Measurements from ENCODE around the gene DTWD1. TPM values are rescaled to one million over a fixed set of nuclear protein-coding genes. Genes with fewer than 3 reads are reported as not detected.
A peak's percentile ranks its signal among the peaks of the same experiment; 100 is the strongest.

DTWD1 gene
- total RNA-seq, 3 donors from 2014 or later (not counting 1 experiment from before 2014, with no cell fraction given) = 10.0 to 14.1 (median 12.3) TPM

- Histone ChIP-seq H3K27ac (ENCODE audit: low read length) (no peak overlapping the region), H3K4me1 (ENCODE audit: control insufficient read depth, insufficient read depth, low read length) (peaks cover 6% of the 10 kb centered on the region), H3K9me3 (ENCODE audit: control insufficient read depth, insufficient read depth, low read length) (peaks cover 2% of the 10 kb centered on the region), H3K36me3 (ENCODE audit: control insufficient read depth, insufficient read depth, low read length) (peaks cover 17% of the 10 kb centered on the region), H3K27me3 (ENCODE audit: control insufficient read depth, insufficient read depth, low read length) (no peaks in the 10 kb centered on the region), H3K4me3 (ENCODE audit: low read length) (no peak overlapping the region)
- H3K36me3 Mint-ChIP-seq = no peaks in the 10 kb centered on the region
- H3K27ac Mint-ChIP-seq = peak overlapping the region in 1 of 2 donors; percentile 34
- H3K9me3 Mint-ChIP-seq = peaks cover 0 to 4% of the 10 kb centered on the region in 2 donors
- ATAC-seq (no peak), DNase-seq (no peak)
- intact Hi-C loops (cut with micrococcal nuclease) = loop anchor here (5.0 to 10.0 kb wide), 4 partner anchors 467 to 749 kb away; partner anchors contain the start of genes COPS2, EID1 and SECISBP2L
- H3K4me1 Mint-ChIP-seq = peaks cover 29 to 33% of the 10 kb centered on the region in 2 donors
- no peaks in the 10 kb centered on the region for H3K27me3 Mint-ChIP-seq (ENCODE audit: low read depth in 2 of 2)
- no peak overlapping the region for H3K4me3 Mint-ChIP-seq
- TF ChIP-seq CTCF (IDR thresholded peaks at IDR 0.05) = no peak
- 43% methylated on average over 2 of the region's 2 CpGs for WGBS (ENCODE audit: insufficient coverage)
Measured at GRCh38 chr15:49624056-49624455, 3.2 kb downstream of the DTWD1 start.

GRCh38 chr15:49625460-49626036 is 4.7 kb downstream of the DTWD1 start:
- WGBS (ENCODE audit: insufficient coverage) = 96% methylated on average over 4 of the region's 5 CpGs
- ATAC-seq (no peak), DNase-seq (no peak)
- intact Hi-C loops (cut with micrococcal nuclease) = loop anchor here (10.0 kb wide), 2 partner anchors 581 to 751 kb away; partner anchors contain the start of genes EID1 and SECISBP2L
- H3K27me3 ChIP-seq (ENCODE audit: control insufficient read depth, insufficient read depth, low read length) = no peaks in the 10 kb centered on the region
- TF ChIP-seq CTCF (IDR thresholded peaks at IDR 0.05) = no peak
- H3K9me3 Mint-ChIP-seq = peaks cover 0 to 4% of the 10 kb centered on the region in 2 donors
- H3K36me3 Mint-ChIP-seq = no peaks in the 10 kb centered on the region
- H3K36me3 ChIP-seq (ENCODE audit: control insufficient read depth, insufficient read depth, low read length) = peaks cover 17% of the 10 kb centered on the region
- no peak overlapping the region for H3K4me3 Mint-ChIP-seq
- H3K4me1 Mint-ChIP-seq = peaks cover 19 to 23% of the 10 kb centered on the region in 2 donors
- H3K4me3 ChIP-seq (ENCODE audit: low read length) = no peak overlapping the region
- no peaks in the 10 kb centered on the region for H3K27me3 Mint-ChIP-seq (ENCODE audit: low read depth in 2 of 2)
- H3K27ac Mint-ChIP-seq = no peak overlapping the region
- H3K9me3 ChIP-seq (ENCODE audit: control insufficient read depth, insufficient read depth, low read length) = peaks cover 2% of the 10 kb centered on the region
- no peak overlapping the region for H3K27ac ChIP-seq (ENCODE audit: low read length)
- H3K4me1 ChIP-seq (ENCODE audit: control insufficient read depth, insufficient read depth, low read length) = peaks cover 6% of the 10 kb centered on the region

GRCh38 chr15:49627407-49627877 is 6.6 kb downstream of the DTWD1 start:
- no peak for TF ChIP-seq CTCF (IDR thresholded peaks at IDR 0.05)
- Mint-ChIP-seq H3K4me3 (no peak overlapping the region), H3K9me3 (peaks cover 0 to 4% of the 10 kb centered on the region in 2 donors), H3K27me3 (ENCODE audit: low read depth in 2 of 2) (no peaks in the 10 kb centered on the region), H3K27ac (no peak overlapping the region), H3K4me1 (peaks cover 3 to 9% of the 10 kb centered on the region in 2 donors), H3K36me3 (no peaks in the 10 kb centered on the region)
- ATAC-seq = no peak
- no peak for DNase-seq
- Histone ChIP-seq H3K4me1 (ENCODE audit: control insufficient read depth, insufficient read depth, low read length) (no peaks in the 10 kb centered on the region), H3K9me3 (ENCODE audit: control insufficient read depth, insufficient read depth, low read length) (peaks cover 2% of the 10 kb centered on the region), H3K4me3 (ENCODE audit: low read length) (no peak overlapping the region), H3K36me3 (ENCODE audit: control insufficient read depth, insufficient read depth, low read length) (peaks cover 17% of the 10 kb centered on the region), H3K27me3 (ENCODE audit: control insufficient read depth, insufficient read depth, low read length) (no peaks in the 10 kb centered on the region), H3K27ac (ENCODE audit: low read length) (no peak overlapping the region)
- 100% methylated on average over 1 of the region's 1 CpG for WGBS (ENCODE audit: insufficient coverage)
- intact Hi-C loops (cut with micrococcal nuclease) = loop anchor here (10.0 kb wide), 2 partner anchors 583 to 753 kb away; partner anchors contain the start of genes EID1 and SECISBP2L

All from natural killer cell (primary cell).